ENCODE measurements around the gene NPC2. TPM values are rescaled to one million over a fixed set of nuclear protein-coding genes. Genes with fewer than 3 reads are reported as not detected.

The NPC2 gene
- total and polyA plus RNA-seq, 8 donors: 33.6 to 137 (median 59.1) TPM

DNA sequence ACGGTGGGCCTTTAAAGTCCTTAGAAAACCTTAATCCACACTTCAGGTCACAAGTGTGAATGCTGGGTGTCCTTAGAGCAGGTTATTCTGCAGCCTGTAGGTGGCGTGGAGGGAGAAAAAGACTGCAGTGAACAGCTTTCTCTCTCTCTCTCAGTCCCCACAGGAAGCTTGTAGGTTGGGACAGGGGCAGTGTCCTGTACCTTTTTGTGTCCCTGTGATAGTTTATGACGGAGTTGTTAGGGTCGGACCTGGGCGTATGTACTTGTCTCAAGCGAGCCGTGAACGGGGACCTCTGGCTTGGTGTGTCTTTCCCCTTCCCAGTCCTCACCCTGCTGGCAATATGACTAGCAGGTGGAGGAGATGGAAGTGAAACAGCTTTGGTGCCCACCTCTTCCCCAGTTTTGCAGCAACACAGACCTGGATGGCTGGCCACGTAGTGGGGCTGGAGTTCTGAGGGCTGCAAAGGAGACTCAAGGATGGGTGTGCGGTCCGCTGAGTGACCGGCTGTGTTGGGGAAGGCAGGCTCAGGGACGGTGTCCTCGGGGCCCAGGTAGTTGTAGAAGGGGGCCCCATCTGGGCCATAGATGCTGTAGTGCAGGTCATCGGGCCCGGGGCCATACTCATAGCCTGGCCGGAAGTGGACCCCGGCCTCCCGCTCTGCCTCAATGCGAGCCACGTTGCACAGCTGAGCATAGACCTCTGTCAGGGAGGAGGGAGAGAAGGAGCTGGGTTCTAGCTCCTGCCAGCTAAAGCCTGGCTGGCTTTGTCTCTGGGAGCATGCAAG is 9.3 kb upstream of the NPC2 start:
- FAIRE-seq (no peak), DNase-seq (no peak), ATAC-seq (peak in 3 of 4 donors; percentile 48 to 52 (median 48))
- intact Hi-C loops (cut with DNase I): no loop called here
- Histone ChIP-seq H3K9me3 (no peaks in the 10 kb centered on the region), H3K27me3 (no peaks in the 10 kb centered on the region), H3K36me3 (no peaks in the 10 kb centered on the region), H3K4me3 (no peak overlapping the region), H3K4me1 (no peaks in the 10 kb centered on the region), H3K27ac (no peak overlapping the region)
- WGBS, 2 donors: 85 to 87% methylated on average over 21 of the region's 21 CpGs
- TF ChIP-seq, protein P1, sequence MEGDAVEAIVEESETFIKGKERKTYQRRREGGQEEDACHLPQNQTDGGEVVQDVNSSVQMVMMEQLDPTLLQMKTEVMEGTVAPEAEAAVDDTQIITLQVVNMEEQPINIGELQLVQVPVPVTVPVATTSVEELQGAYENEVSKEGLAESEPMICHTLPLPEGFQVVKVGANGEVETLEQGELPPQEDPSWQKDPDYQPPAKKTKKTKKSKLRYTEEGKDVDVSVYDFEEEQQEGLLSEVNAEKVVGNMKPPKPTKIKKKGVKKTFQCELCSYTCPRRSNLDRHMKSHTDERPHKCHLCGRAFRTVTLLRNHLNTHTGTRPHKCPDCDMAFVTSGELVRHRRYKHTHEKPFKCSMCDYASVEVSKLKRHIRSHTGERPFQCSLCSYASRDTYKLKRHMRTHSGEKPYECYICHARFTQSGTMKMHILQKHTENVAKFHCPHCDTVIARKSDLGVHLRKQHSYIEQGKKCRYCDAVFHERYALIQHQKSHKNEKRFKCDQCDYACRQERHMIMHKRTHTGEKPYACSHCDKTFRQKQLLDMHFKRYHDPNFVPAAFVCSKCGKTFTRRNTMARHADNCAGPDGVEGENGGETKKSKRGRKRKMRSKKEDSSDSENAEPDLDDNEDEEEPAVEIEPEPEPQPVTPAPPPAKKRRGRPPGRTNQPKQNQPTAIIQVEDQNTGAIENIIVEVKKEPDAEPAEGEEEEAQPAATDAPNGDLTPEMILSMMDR (IDR thresholded peaks at IDR 0.05): no peak

DNA sequence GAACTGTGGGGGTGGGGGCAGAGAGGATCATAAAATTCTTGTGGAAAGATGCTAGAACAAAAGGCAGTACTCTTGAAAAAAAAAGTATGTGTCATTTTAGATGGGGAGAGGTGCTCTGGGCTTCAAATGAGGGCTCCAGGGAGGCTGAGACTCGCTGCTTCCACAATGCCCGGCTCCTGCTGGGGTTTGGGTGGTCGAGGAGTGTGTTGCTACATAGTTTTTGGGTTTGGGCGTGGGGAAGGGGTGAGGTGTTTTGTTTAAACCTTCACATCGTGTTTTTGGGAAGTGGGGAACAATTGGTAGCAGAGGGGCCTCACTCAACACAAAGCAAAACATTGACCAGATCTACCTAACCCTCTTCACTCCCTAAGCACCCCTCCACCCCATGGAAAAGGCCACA is 8.6 kb upstream of the NPC2 start:
- no peak overlapping the region for H3K27ac ChIP-seq
- ATAC-seq: no peak
- no peaks in the 10 kb centered on the region for H3K36me3 ChIP-seq
- no peaks in the 10 kb centered on the region for H3K9me3 ChIP-seq
- H3K4me3 ChIP-seq: no peak overlapping the region
- H3K4me1 ChIP-seq: no peaks in the 10 kb centered on the region
- WGBS, 2 donors: 62 to 66% methylated on average over 5 of the region's 5 CpGs
- TF ChIP-seq, protein P1 (IDR thresholded peaks at IDR 0.05): no peak
- no peaks in the 10 kb centered on the region for H3K27me3 ChIP-seq
- DNase-seq: no peak
- FAIRE-seq: no peak
- intact Hi-C loops (cut with DNase I): no loop called here

DNA sequence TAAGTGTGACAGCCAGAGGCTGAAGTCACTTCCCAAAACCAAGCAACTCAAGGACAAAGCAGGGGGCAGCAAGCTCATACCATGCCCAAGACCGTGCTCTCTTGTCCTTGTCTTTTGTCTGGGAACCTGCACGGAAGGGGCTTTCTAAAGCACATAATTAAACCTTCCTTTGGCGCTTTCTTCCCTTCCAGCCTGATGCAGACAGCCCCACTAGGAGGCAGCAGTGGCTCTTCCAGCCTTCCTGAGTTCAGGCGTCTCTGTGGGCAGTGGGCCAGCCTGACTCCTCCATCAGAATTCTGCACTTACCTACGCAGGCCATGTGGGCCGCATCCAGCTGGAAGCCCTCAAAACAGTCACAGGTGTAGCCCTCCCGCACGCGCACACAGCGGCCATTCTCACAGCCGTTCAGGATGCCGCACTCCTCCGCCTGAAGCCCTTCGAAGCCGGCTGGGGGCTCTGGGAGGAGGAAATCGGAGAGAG is 8.1 kb upstream of the NPC2 start:
- Histone ChIP-seq H3K27ac (no peak overlapping the region), H3K4me3 (no peak overlapping the region), H3K9me3 (no peaks in the 10 kb centered on the region), H3K4me1 (no peaks in the 10 kb centered on the region), H3K27me3 (no peaks in the 10 kb centered on the region), H3K36me3 (no peaks in the 10 kb centered on the region)
- ATAC-seq (peak; percentile 64 to 84 (median 80)), DNase-seq (peak in 5 of 6 donors; percentile 39 to 79 (median 64)), FAIRE-seq (no peak)
- TF ChIP-seq, protein P1 (IDR thresholded peaks at IDR 0.05): peak in 2 of 4 donors; percentile 20 to 30
- intact Hi-C loops (cut with DNase I): no loop called here
- WGBS, 2 donors: 46 to 60% methylated on average over 16 of the region's 16 CpGs

DNA sequence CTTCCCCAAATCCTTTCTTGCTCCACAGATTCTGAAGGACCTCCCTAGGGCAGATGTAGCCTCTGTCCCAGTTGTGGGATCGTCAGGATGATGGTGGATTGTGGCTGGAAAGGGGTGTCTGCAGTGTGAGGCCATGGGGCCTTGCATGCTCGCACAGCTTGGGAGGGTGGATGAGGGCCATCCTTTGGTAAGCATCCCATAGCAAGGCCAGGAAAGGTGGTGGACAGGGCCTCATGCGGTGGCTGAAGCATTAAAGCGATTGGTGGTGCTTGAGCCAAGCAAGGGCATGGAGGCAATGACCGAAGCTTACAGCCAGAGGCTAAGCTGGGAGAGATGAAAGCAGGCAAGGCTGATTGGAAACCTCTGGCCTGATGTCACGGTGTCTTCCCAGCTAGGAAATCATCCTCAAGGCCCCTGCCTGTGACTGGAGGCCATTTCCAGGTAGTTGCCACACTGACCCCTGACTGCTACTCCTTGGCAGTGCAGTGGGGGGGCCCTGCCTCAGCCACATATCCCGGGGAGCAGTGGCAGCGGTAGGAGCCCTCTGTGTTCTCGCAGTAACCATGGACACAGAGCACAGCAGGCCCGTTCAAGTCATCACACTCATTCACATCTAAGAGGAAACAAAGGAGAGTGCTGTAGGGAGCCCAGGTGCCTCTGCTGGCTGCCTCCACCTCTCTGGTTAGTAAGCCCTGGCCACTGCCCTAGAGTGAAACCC is 7.5 kb upstream of the NPC2 start:
- Histone ChIP-seq H3K9me3 (no peaks in the 10 kb centered on the region), H3K27me3 (no peaks in the 10 kb centered on the region), H3K4me1 (peaks cover 0 to 1% (median 0%) of the 10 kb centered on the region in 3 donors), H3K27ac (no peak overlapping the region), H3K4me3 (no peak overlapping the region), H3K36me3 (no peaks in the 10 kb centered on the region)
- DNase-seq (no peak), FAIRE-seq (no peak), ATAC-seq (peak in 3 of 4 donors; percentile 5 to 7 (median 7))
- 82 to 85% methylated on average over 10 of the region's 10 CpGs for WGBS, 2 donors
- TF ChIP-seq, protein P1 (IDR thresholded peaks at IDR 0.05): no peak
- intact Hi-C loops (cut with DNase I): no loop called here
